Measurements from ENCODE around the gene HSDL1. TPM values are rescaled to one million over a fixed set of nuclear protein-coding genes. Genes with fewer than 3 reads are reported as not detected.

HSDL1 gene
- total and polyA plus RNA-seq, 4 donors = 3.0 to 9.6 (median 5.3) TPM

- Histone ChIP-seq H3K4me3 (ENCODE audit: low read depth in 1 of 3, low read length in 3 of 3) (no peak overlapping the region), H3K27me3 (ENCODE audit: control insufficient read depth in 4 of 4, insufficient read depth in 4 of 4, low read length in 3 of 4) (no peaks in the 10 kb centered on the region), H3K9ac (ENCODE audit: low read depth in 1 of 2, low read length in 2 of 2) (no peak overlapping the region), H3K4me1 (ENCODE audit: control insufficient read depth in 4 of 4, insufficient read depth in 4 of 4, low read length in 3 of 4) (peaks cover 0 to 21% (median 13%) of the 10 kb centered on the region in 4 donors), H3K36me3 (ENCODE audit: control insufficient read depth in 4 of 4, insufficient read depth in 3 of 4, low read depth in 1 of 4, low read length in 3 of 4) (peaks cover 0 to 31% (median 9%) of the 10 kb centered on the region in 4 donors), H3K27ac (ENCODE audit: low read depth in 1 of 2, low read length in 2 of 2) (peak overlapping the region; percentile 0 to 64), H3K9me3 (ENCODE audit: control insufficient read depth in 4 of 4, low read length in 3 of 4) (no peaks in the 10 kb centered on the region)
- no peak for DNase-seq (ENCODE audit: low spot score)
- WGBS = 61% methylated on average over 18 of the region's 18 CpGs
- no peak for TF ChIP-seq HNF4A (conservative IDR thresholded peaks at IDR 0.05)
- TF ChIP-seq ATF3 (IDR thresholded peaks at IDR 0.05) = no peak
- no peak for TF ChIP-seq CTCF (IDR thresholded peaks at IDR 0.05; ENCODE audit: low read depth, low read length, missing input control)
- TF ChIP-seq FOXA2 (IDR thresholded peaks at IDR 0.05) = no peak
- no peak for TF ChIP-seq FOXA1 (IDR thresholded peaks at IDR 0.05)
- no peak for TF ChIP-seq GABPA (IDR thresholded peaks at IDR 0.05 in 1 of 2, conservative IDR thresholded peaks at IDR 0.05 in 1 of 2)
- TF ChIP-seq YY1 (IDR thresholded peaks at IDR 0.05) = no peak
- no peak for TF ChIP-seq RAD21 (IDR thresholded peaks at IDR 0.05)
- TF ChIP-seq REST (IDR thresholded peaks at IDR 0.05) = no peak
- TF ChIP-seq EGR1 (IDR thresholded peaks at IDR 0.05; ENCODE audit: low read depth in 2 of 2) = no peak
- TF ChIP-seq RXRA (IDR thresholded peaks at IDR 0.05) = no peak
Observed at GRCh38 chr16:84176192-84177053, 31.4 kb upstream of the HSDL1 start.

- Histone ChIP-seq H3K27me3 (ENCODE audit: control insufficient read depth in 4 of 4, insufficient read depth in 4 of 4, low read length in 3 of 4) (no peaks in the 10 kb centered on the region), H3K9ac (ENCODE audit: low read depth in 1 of 2, low read length in 2 of 2) (no peak overlapping the region), H3K36me3 (ENCODE audit: control insufficient read depth in 4 of 4, insufficient read depth in 3 of 4, low read depth in 1 of 4, low read length in 3 of 4) (peaks cover 0 to 22% (median 6%) of the 10 kb centered on the region in 4 donors), H3K4me3 (ENCODE audit: low read depth in 1 of 3, low read length in 3 of 3) (no peak overlapping the region), H3K9me3 (ENCODE audit: control insufficient read depth in 4 of 4, low read length in 3 of 4) (no peaks in the 10 kb centered on the region), H3K4me1 (ENCODE audit: control insufficient read depth in 4 of 4, insufficient read depth in 4 of 4, low read length in 3 of 4) (peaks cover 0 to 21% (median 13%) of the 10 kb centered on the region in 4 donors), H3K27ac (ENCODE audit: low read depth in 1 of 2, low read length in 2 of 2) (peak overlapping the region in 1 of 2 donors; percentile 64)
- 19% methylated on average over 10 of the region's 10 CpGs for WGBS
- DNase-seq (ENCODE audit: low spot score) = no peak
- TF ChIP-seq HNF4A (conservative IDR thresholded peaks at IDR 0.05) (no peak), CTCF (IDR thresholded peaks at IDR 0.05; ENCODE audit: low read depth, low read length, missing input control) (peak; percentile 89), RAD21 (IDR thresholded peaks at IDR 0.05) (peak; percentile 82 to 85)
Observed at GRCh38 chr16:84175350-84176081, 30.5 kb upstream of the HSDL1 start.
